ENCODE results near the gene SGF29. TPM values are rescaled to one million over a fixed set of nuclear protein-coding genes. Genes with fewer than 3 reads are reported as not detected.
A peak's percentile ranks its signal among the peaks of the same experiment; 100 is the strongest.

SGF29 gene
- 10 to 100 TPM; 17.8 to 30.4 TPM for total RNA-seq
- polyA plus RNA-seq, result 10 to 100 TPM; 18.5 to 46.6 TPM
- long read RNA-seq, donor 1, transcript SGF29-201 (10 exons, 1,153 nt), result major isoform, 6 of 9 reads
- long read RNA-seq, donor 1, partial matches to known transcripts, result 0 of 9 reads
- long read RNA-seq, donor 1, other reads (novel, unspliced or antisense), result 0 of 9 reads
- long read RNA-seq, donor 2, partial matches to known transcripts, result 0 of 1 reads
- long read RNA-seq, donor 2, other reads (novel, unspliced or antisense), result 0 of 1 reads
- long read RNA-seq, donor 3, transcript SGF29-201 (10 exons, 1,153 nt), result major isoform, 5 of 7 reads
- long read RNA-seq, donor 3, partial matches to known transcripts, result 0 of 7 reads
- long read RNA-seq, donor 3, other reads (novel, unspliced or antisense), result 0 of 7 reads
- long read RNA-seq, donor 4, partial matches to known transcripts, result 0 of 6 reads
- long read RNA-seq, donor 4, other reads (novel, unspliced or antisense), result 0 of 6 reads
- long read RNA-seq, donor 5, transcript SGF29-201 (10 exons, 1,153 nt), result major isoform, 7 of 9 reads
- long read RNA-seq, donor 5, partial matches to known transcripts, result 0 of 9 reads
- long read RNA-seq, donor 5, other reads (novel, unspliced or antisense), result 0 of 9 reads

DNA sequence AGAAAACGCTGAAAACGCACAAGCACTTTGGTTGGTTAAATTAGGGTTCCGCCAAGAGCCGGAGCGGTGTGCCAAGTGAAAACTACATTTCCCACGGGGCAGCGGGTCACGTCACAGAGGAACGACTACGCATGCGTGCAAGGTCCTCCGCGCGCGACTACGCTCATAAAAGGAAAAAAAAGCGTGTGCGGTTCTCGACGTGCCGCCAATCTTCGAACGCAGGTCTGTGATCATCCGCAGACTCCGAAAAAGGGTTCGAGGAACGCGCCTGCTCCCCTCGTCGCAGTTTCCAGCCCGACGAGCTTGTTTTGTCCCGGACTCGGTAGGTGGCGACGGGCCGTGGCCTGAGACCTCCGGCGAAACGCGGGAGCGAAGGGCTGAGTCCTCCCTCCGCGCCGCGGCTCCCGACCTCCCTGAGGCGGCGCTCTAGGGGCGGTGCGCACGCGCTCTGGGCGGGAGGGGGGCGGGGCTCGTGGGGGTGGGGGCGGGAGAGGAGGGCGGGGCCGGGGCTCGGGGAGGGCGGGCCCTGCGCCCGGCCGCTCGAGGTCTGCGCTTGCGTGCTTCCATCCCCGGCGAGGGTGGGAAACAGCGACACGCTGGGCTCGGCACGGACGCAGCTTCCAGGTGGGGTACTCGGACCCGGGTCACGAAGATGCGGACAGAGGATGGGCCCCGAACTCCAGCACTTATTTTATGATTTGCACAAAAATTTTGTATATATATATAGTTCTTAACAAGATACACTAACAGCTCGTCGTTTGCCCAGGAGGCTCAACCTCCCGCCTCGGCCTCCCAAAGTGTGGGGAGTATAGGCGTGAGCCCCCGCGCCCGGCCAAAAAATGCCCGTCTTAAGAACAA is at the start of gene SGF29:
Gene SGF29, plus strand, starts transcription at position 145 of the 858 bp plus-strand sequence. CDS start 27,150 bp downstream, outside the sequence.
- H3K9me3 ChIP-seq (ENCODE audit: control insufficient read depth in 4 of 4, insufficient read depth in 3 of 4, low read length in 3 of 4), result no peaks in the 10 kb centered on the region
- peak within 1 kb of the TSS in 1 of 2 donors; percentile 90 for H3K9ac ChIP-seq (ENCODE audit: insufficient read depth in 1 of 2, low read length in 2 of 2)
- TF ChIP-seq, protein P1, sequence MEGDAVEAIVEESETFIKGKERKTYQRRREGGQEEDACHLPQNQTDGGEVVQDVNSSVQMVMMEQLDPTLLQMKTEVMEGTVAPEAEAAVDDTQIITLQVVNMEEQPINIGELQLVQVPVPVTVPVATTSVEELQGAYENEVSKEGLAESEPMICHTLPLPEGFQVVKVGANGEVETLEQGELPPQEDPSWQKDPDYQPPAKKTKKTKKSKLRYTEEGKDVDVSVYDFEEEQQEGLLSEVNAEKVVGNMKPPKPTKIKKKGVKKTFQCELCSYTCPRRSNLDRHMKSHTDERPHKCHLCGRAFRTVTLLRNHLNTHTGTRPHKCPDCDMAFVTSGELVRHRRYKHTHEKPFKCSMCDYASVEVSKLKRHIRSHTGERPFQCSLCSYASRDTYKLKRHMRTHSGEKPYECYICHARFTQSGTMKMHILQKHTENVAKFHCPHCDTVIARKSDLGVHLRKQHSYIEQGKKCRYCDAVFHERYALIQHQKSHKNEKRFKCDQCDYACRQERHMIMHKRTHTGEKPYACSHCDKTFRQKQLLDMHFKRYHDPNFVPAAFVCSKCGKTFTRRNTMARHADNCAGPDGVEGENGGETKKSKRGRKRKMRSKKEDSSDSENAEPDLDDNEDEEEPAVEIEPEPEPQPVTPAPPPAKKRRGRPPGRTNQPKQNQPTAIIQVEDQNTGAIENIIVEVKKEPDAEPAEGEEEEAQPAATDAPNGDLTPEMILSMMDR (IDR thresholded peaks at IDR 0.05; ENCODE audit: control extremely low read depth, extremely low read depth), result peak; percentile 1
- peak within 1 kb of the TSS; percentile 72 for H3K4me3 ChIP-seq
- 1 to 2% methylated on average over 67 to 88 of the region's 88 CpGs for WGBS, 2 donors
- DNase-seq (peak; percentile 94 to 97 (median 97)), ATAC-seq (ENCODE audit: insufficient read depth, low FRiP score) (peak; percentile 90)
- H3K4me1 ChIP-seq (ENCODE audit: control insufficient read depth in 5 of 5, insufficient read depth in 5 of 5, low read length in 5 of 5), result peaks cover 0 to 6% (median 4%) of the 10 kb centered on the region in 5 donors
- peak within 1 kb of the TSS; percentile 97 to 100 for H3K27ac ChIP-seq (ENCODE audit: low read depth in 1 of 2, low read length in 1 of 2)
- peaks cover 3 to 9% (median 8%) of the 10 kb centered on the region in 4 donors for H3K36me3 ChIP-seq (ENCODE audit: control insufficient read depth in 4 of 4, insufficient read depth in 4 of 4, low read length in 4 of 4)
- H3K27me3 ChIP-seq (ENCODE audit: control insufficient read depth in 3 of 3, insufficient read depth in 3 of 3, low read length in 2 of 3), result no peaks in the 10 kb centered on the region

DNA sequence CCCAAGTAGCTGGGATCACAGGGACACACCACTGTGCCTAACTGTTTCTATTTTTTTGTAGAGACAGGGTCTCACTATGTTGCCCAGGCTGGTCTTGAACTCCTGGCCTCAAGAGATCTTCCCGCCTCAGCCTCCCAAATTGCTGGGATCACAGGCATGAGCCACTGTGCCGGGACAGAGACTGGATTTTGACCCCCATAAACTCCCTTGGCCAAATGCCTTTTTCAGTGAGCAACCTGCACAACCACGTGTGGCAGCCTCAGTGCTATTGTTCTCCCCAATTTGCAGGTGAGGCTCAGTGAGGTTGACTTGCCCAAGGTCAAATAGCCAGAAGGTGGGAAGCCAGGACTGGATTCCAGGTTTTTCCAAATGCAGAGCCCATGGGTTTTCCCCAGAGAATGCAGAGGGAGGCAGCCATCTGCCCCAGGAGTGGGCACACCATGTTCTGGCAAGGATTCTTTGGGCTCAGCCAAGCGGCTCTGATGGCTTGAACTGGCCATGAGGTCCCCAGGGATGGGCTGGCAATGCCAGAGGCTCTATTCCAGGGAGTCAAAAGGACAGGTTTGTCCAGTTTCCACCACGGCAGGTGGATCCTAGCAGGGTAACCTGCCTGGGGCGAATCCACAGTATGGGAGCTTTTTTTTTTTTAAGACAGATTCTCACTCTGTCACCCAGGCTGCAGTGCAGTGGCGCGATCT is 48.9 kb upstream of the SGF29 start:
- ATAC-seq (ENCODE audit: insufficient read depth, low FRiP score), result no peak
- TF ChIP-seq, protein P1 (IDR thresholded peaks at IDR 0.05; ENCODE audit: control extremely low read depth, extremely low read depth), result no peak
- no peaks in the 10 kb centered on the region for H3K27me3 ChIP-seq (ENCODE audit: control insufficient read depth in 3 of 3, insufficient read depth in 3 of 3, low read length in 2 of 3)
- no peak overlapping the region for H3K4me3 ChIP-seq
- H3K27ac ChIP-seq (ENCODE audit: low read depth in 1 of 2, low read length in 1 of 2), result no peak overlapping the region
- no peak overlapping the region for H3K9ac ChIP-seq (ENCODE audit: insufficient read depth in 1 of 2, low read length in 2 of 2)
- peaks cover 0 to 7% (median 0%) of the 10 kb centered on the region in 5 donors for H3K4me1 ChIP-seq (ENCODE audit: control insufficient read depth in 5 of 5, insufficient read depth in 5 of 5, low read length in 5 of 5)
- H3K36me3 ChIP-seq (ENCODE audit: control insufficient read depth in 4 of 4, insufficient read depth in 4 of 4, low read length in 4 of 4), result no peaks in the 10 kb centered on the region
- 71 to 80% methylated on average over 8 of the region's 8 CpGs for WGBS, 2 donors
- no peak for DNase-seq
- no peaks in the 10 kb centered on the region for H3K9me3 ChIP-seq (ENCODE audit: control insufficient read depth in 4 of 4, insufficient read depth in 3 of 4, low read length in 3 of 4)

DNA sequence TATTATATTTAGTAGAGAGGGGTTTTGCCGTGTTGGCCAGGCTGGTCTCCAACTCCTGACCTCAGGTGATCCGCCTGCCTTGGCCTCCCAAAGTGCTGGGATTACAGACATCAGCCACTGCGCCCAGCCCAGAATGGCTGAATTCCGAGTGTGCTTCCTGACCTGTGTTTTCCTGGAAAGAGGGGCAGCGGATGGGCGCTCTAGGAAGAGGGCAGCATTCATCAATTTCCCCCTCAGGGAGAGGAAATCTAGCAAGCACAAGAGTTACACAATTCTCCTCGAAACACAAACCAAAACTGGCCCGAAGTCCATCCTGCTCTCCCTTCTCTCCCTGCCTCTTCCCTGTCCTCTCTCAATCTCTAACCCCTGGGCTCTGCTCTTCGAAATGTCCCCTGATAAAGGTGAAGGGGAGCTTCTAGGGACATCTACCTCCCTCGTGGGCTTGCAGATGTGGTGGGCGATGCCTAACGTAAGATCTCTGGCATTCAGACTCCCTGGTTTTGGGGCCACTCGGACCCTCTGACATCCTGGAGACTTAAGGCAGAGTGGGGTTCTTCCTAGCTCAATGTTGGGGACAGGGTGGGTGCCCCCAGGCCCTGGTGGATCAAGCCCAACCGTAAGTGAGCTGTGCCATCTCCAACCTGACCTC is 48.1 kb upstream of the SGF29 start:
- Histone ChIP-seq H3K4me1 (ENCODE audit: control insufficient read depth in 5 of 5, insufficient read depth in 5 of 5, low read length in 5 of 5) (peaks cover 0 to 7% (median 0%) of the 10 kb centered on the region in 5 donors), H3K9ac (ENCODE audit: insufficient read depth in 1 of 2, low read length in 2 of 2) (no peak overlapping the region), H3K27ac (ENCODE audit: low read depth in 1 of 2, low read length in 1 of 2) (no peak overlapping the region), H3K27me3 (ENCODE audit: control insufficient read depth in 3 of 3, insufficient read depth in 3 of 3, low read length in 2 of 3) (no peaks in the 10 kb centered on the region), H3K36me3 (ENCODE audit: control insufficient read depth in 4 of 4, insufficient read depth in 4 of 4, low read length in 4 of 4) (no peaks in the 10 kb centered on the region), H3K4me3 (no peak overlapping the region), H3K9me3 (ENCODE audit: control insufficient read depth in 4 of 4, insufficient read depth in 3 of 4, low read length in 3 of 4) (no peaks in the 10 kb centered on the region)
- 52 to 66% methylated on average over 14 of the region's 14 CpGs for WGBS, 2 donors
- ATAC-seq (ENCODE audit: insufficient read depth, low FRiP score), result no peak
- TF ChIP-seq, protein P1 (IDR thresholded peaks at IDR 0.05; ENCODE audit: control extremely low read depth, extremely low read depth), result no peak
- no peak for DNase-seq
